Measurements from ENCODE around the gene NRG3. TPM values are rescaled to one million over a fixed set of nuclear protein-coding genes. Genes with fewer than 3 reads are reported as not detected.
A peak's percentile ranks its signal among the peaks of the same experiment; 100 is the strongest.

Gene NRG3
- total RNA-seq, 1 donor from 2014 or later, result not detected

DNA sequence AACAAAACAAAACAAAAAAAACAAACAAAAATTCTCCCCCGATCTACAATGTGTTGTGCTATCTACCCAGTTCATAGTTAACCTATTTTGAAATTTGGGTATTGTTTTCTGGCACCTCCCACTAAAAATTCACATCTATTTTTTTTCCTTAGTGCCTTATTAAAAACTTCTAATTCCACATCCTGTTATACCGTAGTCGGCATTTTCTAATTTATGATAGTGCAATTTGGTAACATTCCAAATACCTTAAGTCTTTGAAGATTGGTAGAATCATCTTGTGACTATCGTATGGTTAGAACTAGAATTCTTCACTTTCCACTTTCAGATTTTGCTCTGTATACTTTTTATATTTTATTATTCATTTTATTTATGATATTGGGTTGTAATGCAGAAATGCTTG lies 4.5 kb upstream of the NRG3 start:
- no peaks in the 10 kb centered on the region for H3K36me3 ChIP-seq (ENCODE audit: control insufficient read depth, insufficient read depth, low read length)
- H3K27me3 ChIP-seq (ENCODE audit: control insufficient read depth, insufficient read depth, low read length), result peaks cover 6% of the 10 kb centered on the region
- TF ChIP-seq, protein P1, sequence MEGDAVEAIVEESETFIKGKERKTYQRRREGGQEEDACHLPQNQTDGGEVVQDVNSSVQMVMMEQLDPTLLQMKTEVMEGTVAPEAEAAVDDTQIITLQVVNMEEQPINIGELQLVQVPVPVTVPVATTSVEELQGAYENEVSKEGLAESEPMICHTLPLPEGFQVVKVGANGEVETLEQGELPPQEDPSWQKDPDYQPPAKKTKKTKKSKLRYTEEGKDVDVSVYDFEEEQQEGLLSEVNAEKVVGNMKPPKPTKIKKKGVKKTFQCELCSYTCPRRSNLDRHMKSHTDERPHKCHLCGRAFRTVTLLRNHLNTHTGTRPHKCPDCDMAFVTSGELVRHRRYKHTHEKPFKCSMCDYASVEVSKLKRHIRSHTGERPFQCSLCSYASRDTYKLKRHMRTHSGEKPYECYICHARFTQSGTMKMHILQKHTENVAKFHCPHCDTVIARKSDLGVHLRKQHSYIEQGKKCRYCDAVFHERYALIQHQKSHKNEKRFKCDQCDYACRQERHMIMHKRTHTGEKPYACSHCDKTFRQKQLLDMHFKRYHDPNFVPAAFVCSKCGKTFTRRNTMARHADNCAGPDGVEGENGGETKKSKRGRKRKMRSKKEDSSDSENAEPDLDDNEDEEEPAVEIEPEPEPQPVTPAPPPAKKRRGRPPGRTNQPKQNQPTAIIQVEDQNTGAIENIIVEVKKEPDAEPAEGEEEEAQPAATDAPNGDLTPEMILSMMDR (IDR thresholded peaks at IDR 0.05; ENCODE audit: insufficient read depth, low read length, severe bottlenecking), result no peak
- DNase-seq (ENCODE audit: low read depth) (no peak), FAIRE-seq (no peak)
- H3K4me3 ChIP-seq (ENCODE audit: low read depth, low read length), result no peak overlapping the region

DNA sequence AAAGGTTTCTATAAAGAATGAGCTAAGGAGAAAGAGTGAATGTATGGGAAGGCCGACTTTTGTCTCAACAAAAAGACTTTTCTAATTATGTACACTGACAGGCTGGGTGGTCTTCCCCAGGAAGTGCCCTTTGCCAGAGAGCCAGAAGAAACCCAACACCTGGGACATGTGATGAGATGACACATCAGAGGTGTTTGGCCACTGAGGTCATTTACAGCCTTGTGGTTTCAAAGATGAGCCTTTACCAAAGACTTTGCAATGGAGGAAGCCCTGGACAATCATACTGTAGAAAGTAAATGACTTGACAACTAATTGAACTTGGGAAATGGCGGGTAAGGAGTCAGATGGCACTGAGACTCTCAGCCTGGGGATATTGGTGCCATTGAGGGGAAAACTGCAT lies 3.4 kb upstream of the NRG3 start:
- TF ChIP-seq, protein P1 (IDR thresholded peaks at IDR 0.05; ENCODE audit: insufficient read depth, low read length, severe bottlenecking), result no peak
- DNase-seq (ENCODE audit: low read depth) (no peak), FAIRE-seq (peak; percentile 62)
- Histone ChIP-seq H3K4me3 (ENCODE audit: low read depth, low read length) (no peak overlapping the region), H3K36me3 (ENCODE audit: control insufficient read depth, insufficient read depth, low read length) (no peaks in the 10 kb centered on the region), H3K27me3 (ENCODE audit: control insufficient read depth, insufficient read depth, low read length) (peaks cover 16% of the 10 kb centered on the region)

DNA sequence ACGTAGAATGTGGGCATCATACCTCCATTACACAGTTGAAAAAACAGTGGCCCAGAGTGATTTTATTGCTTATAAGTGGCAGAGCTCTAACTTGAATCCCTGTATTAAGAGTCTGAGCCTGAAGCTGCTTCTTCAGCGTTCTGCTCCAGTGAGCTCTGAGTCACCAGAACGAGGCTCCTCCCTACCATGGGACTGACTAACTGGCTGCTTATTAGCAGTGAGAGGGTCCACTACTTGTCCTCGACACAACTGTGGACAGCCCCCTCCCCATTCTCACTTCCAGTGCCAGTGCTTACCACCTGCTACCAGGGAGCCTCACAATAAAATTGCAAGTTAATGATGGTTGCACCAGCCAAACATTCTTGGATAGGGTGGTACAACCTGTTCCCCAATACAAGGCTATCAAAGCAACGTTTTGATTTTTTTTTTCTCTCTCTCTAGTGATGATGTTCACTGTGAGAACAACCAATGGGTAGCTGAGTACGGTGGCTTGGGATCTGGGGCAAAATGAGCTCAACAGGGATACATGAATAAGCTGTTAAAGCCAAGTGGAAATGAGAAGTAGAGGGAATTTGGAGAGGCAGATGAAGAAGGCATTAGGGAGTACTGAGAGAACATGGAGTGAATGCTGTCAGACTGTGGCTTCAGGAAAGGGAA lies 2.7 kb upstream of the NRG3 start:
- FAIRE-seq, result no peak
- TF ChIP-seq, protein P1 (IDR thresholded peaks at IDR 0.05; ENCODE audit: insufficient read depth, low read length, severe bottlenecking), result no peak
- DNase-seq (ENCODE audit: low read depth), result peak; percentile 4
- Histone ChIP-seq H3K4me3 (ENCODE audit: low read depth, low read length) (no peak overlapping the region), H3K27me3 (ENCODE audit: control insufficient read depth, insufficient read depth, low read length) (peaks cover 18% of the 10 kb centered on the region), H3K36me3 (ENCODE audit: control insufficient read depth, insufficient read depth, low read length) (no peaks in the 10 kb centered on the region)

DNA sequence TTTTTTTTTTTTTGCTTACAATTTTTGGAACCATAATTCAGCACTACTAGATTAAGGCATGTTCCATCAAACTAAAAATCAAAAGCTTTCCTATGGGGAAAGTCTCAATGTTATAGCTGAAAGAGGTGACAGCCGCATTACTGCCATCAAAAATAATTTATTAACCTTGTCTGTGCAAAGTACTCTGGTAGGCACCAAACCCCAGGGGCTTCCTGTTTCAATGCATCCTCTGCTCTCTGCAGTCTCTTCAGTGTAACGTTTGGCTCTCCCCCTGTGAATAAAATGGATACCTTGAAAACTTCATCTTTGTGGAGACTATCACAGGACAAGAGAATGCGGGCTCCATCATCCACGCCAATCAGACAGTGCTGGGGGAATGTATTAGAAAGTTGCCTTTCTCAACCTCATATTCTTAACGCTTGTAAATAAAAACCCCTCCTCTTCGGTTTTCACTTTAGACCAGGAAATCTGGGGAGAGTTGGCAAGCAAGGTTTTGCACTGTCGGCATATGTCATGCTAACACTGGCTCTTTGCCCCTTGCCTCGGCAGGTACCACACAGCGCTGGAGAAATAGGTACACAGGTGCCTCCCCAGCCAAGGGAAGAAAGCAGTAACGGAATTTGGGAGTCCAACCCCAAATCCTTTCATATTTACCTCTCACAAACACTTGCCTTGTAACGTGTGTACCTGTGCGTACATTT lies 1.6 kb upstream of the NRG3 start:
- TF ChIP-seq, protein P1 (IDR thresholded peaks at IDR 0.05; ENCODE audit: insufficient read depth, low read length, severe bottlenecking), result no peak
- DNase-seq (ENCODE audit: low read depth), result no peak
- no peak for FAIRE-seq
- no peak overlapping the region for H3K4me3 ChIP-seq (ENCODE audit: low read depth, low read length)
- H3K27me3 ChIP-seq (ENCODE audit: control insufficient read depth, insufficient read depth, low read length), result peaks cover 18% of the 10 kb centered on the region
- no peaks in the 10 kb centered on the region for H3K36me3 ChIP-seq (ENCODE audit: control insufficient read depth, insufficient read depth, low read length)

DNA sequence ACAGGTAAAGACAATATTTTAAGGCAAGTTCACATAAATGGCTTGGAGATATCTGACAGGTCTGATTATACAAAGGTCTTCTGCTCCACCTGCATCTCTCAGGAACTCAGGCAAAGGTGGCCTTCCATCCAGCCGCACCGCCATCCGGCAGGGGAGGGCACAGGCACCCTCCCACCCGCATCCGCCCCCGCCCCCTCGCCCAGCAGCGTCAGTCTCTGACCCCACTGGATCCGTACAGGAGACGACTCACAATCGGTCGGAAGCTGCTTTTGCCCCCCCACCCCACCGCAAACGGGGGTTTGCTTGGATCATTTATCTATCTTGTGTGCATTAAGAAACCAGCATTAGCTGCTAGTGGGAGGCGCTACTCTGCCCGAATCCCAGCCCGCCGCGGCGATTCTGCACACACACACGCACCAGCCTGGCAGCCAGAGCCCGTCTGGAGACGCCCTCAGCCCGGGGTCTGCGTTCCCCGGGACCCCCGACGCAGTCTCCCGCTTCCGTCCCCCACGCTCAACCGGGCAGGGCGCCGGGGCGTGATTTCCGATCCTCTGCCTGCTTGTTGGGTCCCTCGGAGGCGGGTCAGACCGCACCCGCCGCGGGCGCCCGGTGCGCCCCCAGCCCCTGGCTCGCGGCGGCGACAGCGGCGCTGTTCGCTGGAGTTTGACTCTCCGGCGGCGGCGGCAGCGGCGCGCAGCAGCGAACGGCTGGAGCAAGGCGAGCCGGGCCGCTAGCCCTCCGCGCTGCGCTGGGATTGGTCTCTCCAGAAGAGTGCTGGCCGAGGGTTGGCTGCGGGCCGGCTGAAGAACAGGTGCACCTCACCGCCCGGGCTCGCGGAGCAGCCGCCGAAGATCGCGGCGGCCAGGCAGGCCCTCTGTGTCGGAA lies 820 bp upstream of the NRG3 start:
- peak; percentile 1 for DNase-seq (ENCODE audit: low read depth)
- H3K27me3 ChIP-seq (ENCODE audit: control insufficient read depth, insufficient read depth, low read length), result peaks cover 18% of the 10 kb centered on the region
- no peak for FAIRE-seq
- TF ChIP-seq, protein P1 (IDR thresholded peaks at IDR 0.05; ENCODE audit: insufficient read depth, low read length, severe bottlenecking), result no peak
- no peak overlapping the region for H3K4me3 ChIP-seq (ENCODE audit: low read depth, low read length)
- no peaks in the 10 kb centered on the region for H3K36me3 ChIP-seq (ENCODE audit: control insufficient read depth, insufficient read depth, low read length)
